ENCODE measurements around the gene C9orf152. TPM values are rescaled to one million over a fixed set of nuclear protein-coding genes. Genes with fewer than 3 reads are reported as not detected.

C9orf152 gene
- total and polyA plus RNA-seq, 10 of the 15 experiments (the other 5 are each of a cell fraction or from before 2014, with no cell fraction given): 0.04 TPM; not detected in 9

DNA sequence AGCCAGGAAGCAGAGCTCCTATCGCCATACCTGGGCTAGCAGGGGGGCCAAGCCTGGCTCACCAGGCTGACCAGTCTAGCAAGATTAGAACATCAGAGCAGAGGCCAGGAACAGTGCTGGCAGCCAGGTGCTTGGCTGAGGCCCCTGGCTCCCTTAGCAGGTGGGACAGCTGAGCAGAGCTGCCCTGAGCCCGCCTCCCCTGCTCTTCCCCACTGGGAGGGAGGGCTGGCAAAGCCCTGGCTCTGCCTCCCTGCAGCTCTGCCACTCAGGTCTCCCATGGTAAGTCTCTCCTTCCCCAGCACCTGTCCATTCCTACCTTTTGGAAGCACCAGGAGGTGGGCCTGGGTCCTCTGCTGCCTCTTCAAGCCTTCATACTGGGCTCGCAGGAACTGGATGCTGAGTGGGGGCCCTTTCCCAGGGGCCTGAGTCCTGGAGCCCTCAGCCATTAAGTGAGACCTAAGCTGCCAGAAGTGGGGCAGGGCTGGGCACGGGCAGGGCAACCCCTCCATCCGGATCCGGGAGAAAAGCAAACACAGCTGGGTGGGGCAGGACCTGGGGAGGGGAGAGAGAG is 803 bp downstream of the C9orf152 start:
- H3K27ac ChIP-seq (ENCODE audit: control insufficient read depth, insufficient read depth): no peak overlapping the region
- no peak for TF ChIP-seq JUNB (IDR thresholded peaks at IDR 0.05)
- no peak for TF ChIP-seq EP300 (IDR thresholded peaks at IDR 0.05; ENCODE audit: borderline replicate concordance in 1 of 2, control insufficient read depth in 1 of 2, low read depth in 2 of 2, low read length in 2 of 2)
- TF ChIP-seq MEF2B (IDR thresholded peaks at IDR 0.05; ENCODE audit: partially characterized antibody, poor library complexity, severe bottlenecking): no peak
- TF ChIP-seq ZSCAN29 (IDR thresholded peaks at IDR 0.05): no peak
- TF ChIP-seq, protein P1, sequence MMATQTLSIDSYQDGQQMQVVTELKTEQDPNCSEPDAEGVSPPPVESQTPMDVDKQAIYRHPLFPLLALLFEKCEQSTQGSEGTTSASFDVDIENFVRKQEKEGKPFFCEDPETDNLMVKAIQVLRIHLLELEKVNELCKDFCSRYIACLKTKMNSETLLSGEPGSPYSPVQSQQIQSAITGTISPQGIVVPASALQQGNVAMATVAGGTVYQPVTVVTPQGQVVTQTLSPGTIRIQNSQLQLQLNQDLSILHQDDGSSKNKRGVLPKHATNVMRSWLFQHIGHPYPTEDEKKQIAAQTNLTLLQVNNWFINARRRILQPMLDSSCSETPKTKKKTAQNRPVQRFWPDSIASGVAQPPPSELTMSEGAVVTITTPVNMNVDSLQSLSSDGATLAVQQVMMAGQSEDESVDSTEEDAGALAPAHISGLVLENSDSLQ (IDR thresholded peaks at IDR 0.05): no peak
- no peak for TF ChIP-seq TARDBP (IDR thresholded peaks at IDR 0.05; ENCODE audit: borderline replicate concordance)
- TF ChIP-seq, protein P2, sequence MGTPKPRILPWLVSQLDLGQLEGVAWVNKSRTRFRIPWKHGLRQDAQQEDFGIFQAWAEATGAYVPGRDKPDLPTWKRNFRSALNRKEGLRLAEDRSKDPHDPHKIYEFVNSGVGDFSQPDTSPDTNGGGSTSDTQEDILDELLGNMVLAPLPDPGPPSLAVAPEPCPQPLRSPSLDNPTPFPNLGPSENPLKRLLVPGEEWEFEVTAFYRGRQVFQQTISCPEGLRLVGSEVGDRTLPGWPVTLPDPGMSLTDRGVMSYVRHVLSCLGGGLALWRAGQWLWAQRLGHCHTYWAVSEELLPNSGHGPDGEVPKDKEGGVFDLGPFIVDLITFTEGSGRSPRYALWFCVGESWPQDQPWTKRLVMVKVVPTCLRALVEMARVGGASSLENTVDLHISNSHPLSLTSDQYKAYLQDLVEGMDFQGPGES (IDR thresholded peaks at IDR 0.05): no peak
- TF ChIP-seq, protein P3, sequence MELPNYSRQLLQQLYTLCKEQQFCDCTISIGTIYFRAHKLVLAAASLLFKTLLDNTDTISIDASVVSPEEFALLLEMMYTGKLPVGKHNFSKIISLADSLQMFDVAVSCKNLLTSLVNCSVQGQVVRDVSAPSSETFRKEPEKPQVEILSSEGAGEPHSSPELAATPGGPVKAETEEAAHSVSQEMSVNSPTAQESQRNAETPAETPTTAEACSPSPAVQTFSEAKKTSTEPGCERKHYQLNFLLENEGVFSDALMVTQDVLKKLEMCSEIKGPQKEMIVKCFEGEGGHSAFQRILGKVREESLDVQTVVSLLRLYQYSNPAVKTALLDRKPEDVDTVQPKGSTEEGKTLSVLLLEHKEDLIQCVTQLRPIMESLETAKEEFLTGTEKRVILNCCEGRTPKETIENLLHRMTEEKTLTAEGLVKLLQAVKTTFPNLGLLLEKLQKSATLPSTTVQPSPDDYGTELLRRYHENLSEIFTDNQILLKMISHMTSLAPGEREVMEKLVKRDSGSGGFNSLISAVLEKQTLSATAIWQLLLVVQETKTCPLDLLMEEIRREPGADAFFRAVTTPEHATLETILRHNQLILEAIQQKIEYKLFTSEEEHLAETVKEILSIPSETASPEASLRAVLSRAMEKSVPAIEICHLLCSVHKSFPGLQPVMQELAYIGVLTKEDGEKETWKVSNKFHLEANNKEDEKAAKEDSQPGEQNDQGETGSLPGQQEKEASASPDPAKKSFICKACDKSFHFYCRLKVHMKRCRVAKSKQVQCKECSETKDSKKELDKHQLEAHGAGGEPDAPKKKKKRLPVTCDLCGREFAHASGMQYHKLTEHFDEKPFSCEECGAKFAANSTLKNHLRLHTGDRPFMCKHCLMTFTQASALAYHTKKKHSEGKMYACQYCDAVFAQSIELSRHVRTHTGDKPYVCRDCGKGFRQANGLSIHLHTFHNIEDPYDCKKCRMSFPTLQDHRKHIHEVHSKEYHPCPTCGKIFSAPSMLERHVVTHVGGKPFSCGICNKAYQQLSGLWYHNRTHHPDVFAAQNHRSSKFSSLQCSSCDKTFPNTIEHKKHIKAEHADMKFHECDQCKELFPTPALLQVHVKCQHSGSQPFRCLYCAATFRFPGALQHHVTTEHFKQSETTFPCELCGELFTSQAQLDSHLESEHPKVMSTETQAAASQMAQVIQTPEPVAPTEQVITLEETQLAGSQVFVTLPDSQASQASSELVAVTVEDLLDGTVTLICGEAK (IDR thresholded peaks at IDR 0.05; ENCODE audit: borderline replicate concordance): no peak
- no peak for TF ChIP-seq CREM (IDR thresholded peaks at IDR 0.05; ENCODE audit: low read depth)
- TF ChIP-seq, protein P4, sequence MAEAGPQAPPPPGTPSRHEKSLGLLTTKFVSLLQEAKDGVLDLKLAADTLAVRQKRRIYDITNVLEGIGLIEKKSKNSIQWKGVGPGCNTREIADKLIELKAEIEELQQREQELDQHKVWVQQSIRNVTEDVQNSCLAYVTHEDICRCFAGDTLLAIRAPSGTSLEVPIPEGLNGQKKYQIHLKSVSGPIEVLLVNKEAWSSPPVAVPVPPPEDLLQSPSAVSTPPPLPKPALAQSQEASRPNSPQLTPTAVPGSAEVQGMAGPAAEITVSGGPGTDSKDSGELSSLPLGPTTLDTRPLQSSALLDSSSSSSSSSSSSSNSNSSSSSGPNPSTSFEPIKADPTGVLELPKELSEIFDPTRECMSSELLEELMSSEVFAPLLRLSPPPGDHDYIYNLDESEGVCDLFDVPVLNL (IDR thresholded peaks at IDR 0.05; ENCODE audit: low read depth, low read length): no peak
- no peak overlapping the region for H3K9ac ChIP-seq (ENCODE audit: control insufficient read depth, insufficient read depth, low read length)
- ChIA-PET RAD21 (ENCODE audit: unreplicated experiment) (no interaction called here), POLR2A (no interaction called here), CTCF (interaction anchor here (1.6 kb wide), 1 partner anchor 24 kb away, joined by 4 read pairs; no protein-coding TSS in a partner anchor), SMC1A (ENCODE audit: uncharacterized antibody, unreplicated experiment) (no interaction called here)
- no peaks in the 10 kb centered on the region for H3K36me3 ChIP-seq (ENCODE audit: control insufficient read depth in 2 of 2, insufficient read depth in 2 of 2, low read length in 1 of 2)
- no peak overlapping the region for H3K4me2 ChIP-seq (ENCODE audit: control insufficient read depth, insufficient read depth)
- H4K20me1 ChIP-seq (ENCODE audit: control insufficient read depth, insufficient read depth): no peaks in the 10 kb centered on the region
- no peaks in the 10 kb centered on the region for H3K4me1 ChIP-seq (ENCODE audit: control insufficient read depth, insufficient read depth, low read length)
- in situ Hi-C loops (cut with MboI): no loop called here
- no peak overlapping the region for H2AFZ ChIP-seq (ENCODE audit: control insufficient read depth, low read depth, low read length)
- 23% methylated on average over 6 of the region's 6 CpGs for WGBS (ENCODE audit: insufficient coverage, insufficient replicate concordance, low lambda C conversion rate, missing lambda C conversion rate)
- ATAC-seq (no peak), DNase-seq (ENCODE audit: low read depth, low spot score) (no peak), FAIRE-seq (no peak)
- no peaks in the 10 kb centered on the region; a peak in 1 of 4 replicates for H3K27me3 ChIP-seq (replicated peaks in 1 of 2; ENCODE audit: control insufficient read depth in 2 of 2, insufficient read depth in 2 of 2, low read length in 1 of 2)
- intact Hi-C loops (cut with micrococcal nuclease; ENCODE audit: unreplicated experiment): no loop called here
- no TSS peak for BruUV-seq (replicated peaks)
- H3K79me2 ChIP-seq (ENCODE audit: control insufficient read depth, insufficient read depth, low read length): no peaks in the 10 kb centered on the region
- H3K9me3 ChIP-seq (replicated peaks; ENCODE audit: control insufficient read depth, insufficient read depth, low read length): no peaks in the 10 kb centered on the region
- H3K4me3 ChIP-seq: no peak overlapping the region

Data from GM12878 (cell line).